Measurements from ENCODE around the gene SPDYE8. TPM values are rescaled to one million over a fixed set of nuclear protein-coding genes. Genes with fewer than 3 reads are reported as not detected.
"Not testable (repeated sequence)": the region's sequence is repeated elsewhere in the genome, so short reads cannot be mapped to it uniquely, and the experiment has no call there.

The SPDYE8 gene, protein sequence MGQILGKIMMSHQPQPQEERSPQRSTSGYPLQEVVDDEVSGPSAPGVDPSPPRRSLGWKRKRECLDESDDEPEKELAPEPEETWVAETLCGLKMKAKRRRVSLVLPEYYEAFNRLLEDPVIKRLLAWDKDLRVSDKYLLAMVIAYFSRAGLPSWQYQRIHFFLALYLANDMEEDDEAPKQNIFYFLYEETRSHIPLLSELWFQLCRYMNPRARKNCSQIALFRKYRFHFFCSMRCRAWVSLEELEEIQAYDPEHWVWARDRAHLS
- total RNA-seq, result not detected
- long read RNA-seq, result 0 reads

DNA sequence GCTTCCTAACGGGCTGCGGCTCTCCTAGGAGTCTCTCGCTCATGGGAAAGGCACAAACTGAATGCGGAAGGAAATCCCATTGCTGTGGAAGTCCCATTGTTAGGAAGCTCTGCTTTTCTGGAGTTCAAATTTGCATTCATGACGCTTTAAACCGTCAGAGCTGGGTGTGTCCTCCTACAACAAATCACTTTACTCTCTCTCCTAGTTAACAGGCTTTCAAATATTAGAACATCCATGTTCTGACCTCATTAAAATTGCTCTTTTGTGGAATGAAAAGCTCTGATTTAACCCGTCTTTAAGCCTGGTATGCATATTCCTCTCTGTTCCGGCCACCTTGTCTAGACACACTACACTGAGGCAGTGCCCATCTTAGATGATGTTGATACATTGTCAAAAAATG, at the start of gene SPDYE8:
Gene SPDYE8 (minus strand): TSS at position 101 of the 400 bp plus-strand sequence. CDS start 1,800 bp downstream, outside the sequence.
- not testable (repeated sequence) for ATAC-seq (ENCODE audit: poor library complexity)

DNA sequence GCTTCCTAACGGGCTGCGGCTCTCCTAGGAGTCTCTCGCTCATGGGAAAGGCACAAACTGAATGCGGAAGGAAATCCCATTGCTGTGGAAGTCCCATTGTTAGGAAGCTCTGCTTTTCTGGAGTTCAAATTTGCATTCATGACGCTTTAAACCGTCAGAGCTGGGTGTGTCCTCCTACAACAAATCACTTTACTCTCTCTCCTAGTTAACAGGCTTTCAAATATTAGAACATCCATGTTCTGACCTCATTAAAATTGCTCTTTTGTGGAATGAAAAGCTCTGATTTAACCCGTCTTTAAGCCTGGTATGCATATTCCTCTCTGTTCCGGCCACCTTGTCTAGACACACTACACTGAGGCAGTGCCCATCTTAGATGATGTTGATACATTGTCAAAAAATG, 28.2 kb upstream of the SPDYE8 start, which contains the start of gene SPDYE11:
Gene SPDYE11 (minus strand): TSS at position 101 of the 400 bp plus-strand sequence. CDS start 1,800 bp downstream, outside the sequence.
- ATAC-seq (ENCODE audit: poor library complexity); intact Hi-C loops (cut with DNase I); DNase-seq: not testable (repeated sequence)

More for the DNA sequence above, at the start of gene SPDYE8:
- intact Hi-C loops (cut with DNase I); DNase-seq: not testable (repeated sequence)

DNA sequence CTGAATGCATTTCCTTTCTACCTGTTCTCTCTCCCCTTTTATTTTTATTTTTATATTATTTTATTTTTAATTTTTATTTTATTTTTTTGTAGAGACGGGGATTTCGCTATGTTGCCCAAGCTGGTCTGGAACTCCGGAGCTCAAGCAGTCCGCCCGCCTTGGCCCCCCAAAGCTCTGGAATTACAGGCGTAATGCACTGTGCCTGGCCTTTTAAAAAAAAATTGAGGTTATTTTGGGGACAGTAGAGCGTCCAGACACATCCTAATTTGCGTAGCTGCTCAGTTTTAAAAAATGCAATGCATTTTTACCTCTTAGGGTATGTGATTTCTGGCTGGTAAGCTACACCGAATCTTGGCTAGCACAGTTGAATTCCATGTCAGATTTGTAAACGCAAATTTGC, 23.1 kb downstream of the SPDYE8 start:
- ATAC-seq (ENCODE audit: poor library complexity); intact Hi-C loops (cut with DNase I): not testable (repeated sequence)
- peak; percentile 39 for DNase-seq

DNA sequence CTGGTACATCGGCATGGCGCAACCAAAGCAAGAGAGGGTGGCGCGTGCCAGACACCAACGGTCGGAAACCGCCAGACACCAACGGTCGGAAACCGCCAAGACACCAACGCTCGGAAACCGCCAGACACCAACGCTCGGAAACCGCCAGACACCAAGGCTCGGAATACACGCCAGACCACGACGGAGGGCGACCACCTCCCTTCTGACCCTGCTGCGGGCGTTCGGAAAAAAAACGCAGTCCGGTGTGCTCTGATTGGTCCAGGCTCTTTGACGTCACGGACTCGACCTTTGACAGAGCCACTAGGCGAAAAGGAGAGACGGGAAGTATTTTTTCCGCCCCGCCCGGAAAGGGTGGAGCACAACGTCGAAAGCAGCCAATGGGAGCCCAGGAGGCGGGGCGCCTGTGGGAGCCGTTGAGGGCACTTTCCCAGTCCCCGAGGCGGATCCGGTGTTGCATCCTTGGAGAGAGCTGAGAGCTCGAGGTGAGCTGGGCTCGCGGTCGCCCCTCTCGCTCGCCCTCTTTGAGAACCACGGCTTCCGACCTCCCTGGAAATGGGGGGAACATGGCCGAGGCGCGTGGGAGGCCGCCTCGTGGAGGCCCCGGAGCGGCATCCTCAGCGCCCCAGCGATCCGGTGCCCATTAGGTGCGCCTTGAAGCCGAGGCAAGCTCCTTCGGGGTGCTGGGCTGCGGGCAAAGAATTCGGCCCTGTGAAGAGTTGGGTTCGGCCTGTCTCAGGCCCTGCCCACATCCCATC, 23.7 kb downstream of the SPDYE8 start:
- ATAC-seq (ENCODE audit: poor library complexity) (peak; percentile 98), DNase-seq (peak; percentile 92)
- intact Hi-C loops (cut with DNase I), result not testable (repeated sequence)

DNA sequence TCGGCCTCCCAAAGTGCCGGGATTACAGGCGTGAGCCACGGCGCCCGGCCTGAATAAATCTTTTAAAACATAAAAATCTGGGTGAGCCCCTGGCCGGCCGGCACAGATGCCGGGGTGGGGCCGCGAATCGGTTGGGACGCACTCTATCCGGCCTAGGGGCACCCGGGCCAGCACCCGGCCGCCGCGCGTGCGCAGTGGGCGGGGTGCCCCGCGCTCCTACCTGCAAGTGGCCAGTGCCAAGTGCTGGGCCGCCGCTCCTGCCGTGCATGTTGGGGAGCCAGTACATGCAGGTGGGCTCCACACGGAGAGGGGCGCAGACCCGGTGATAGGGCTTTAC, 24.2 kb downstream of the SPDYE8 start:
- ATAC-seq (ENCODE audit: poor library complexity) (peak; percentile 98), DNase-seq (peak; percentile 91)
- intact Hi-C loops (cut with DNase I), result not testable (repeated sequence)

DNA sequence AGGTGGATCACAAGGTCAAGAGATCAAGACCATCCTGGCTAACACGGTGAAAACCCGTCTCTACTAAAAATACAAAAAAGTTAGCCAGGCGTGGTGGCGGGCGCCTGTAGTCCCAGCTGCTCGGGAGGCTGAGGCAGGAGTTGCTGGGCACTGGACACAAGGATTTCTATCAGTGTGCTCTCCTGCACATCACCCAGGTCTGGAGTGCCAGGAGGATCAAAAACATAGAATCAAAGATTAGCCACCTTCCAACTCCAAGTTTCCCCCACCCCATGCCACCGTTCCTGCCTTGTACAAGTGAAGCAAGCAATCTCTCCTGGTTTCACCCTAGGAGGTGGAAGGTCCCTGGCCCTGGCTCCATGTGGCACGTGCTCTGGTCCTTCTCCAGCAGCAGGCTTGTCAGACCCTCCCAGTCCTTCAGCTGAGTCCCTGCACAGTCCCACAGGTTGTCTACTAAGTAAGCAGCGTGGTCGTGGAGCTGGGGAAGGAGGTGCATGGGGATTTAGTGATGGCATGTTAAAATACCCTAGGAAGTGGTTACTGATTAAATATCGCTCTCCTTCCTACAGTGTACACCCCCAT, 31.6 kb downstream of the SPDYE8 start:
- ATAC-seq (ENCODE audit: poor library complexity); DNase-seq; intact Hi-C loops (cut with DNase I): not testable (repeated sequence)

DNA sequence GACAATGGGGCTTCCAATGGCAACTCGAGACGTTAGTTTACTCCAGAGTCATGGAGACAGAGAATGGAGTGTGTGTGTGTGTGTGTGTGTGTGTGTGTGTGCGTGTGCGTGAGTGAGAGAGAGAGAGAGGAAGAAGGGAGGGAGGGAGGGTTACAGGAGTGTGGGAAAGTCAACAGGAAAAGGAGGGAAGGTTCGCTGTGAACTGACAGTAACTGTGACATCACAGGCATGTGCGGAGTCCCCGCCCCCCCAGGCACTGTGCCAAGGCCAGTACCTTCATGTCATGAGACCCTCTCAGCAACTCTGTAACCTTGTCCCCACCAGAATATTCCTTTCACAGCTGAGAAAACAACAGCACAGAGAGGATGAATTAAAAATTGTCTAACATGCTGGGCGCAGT, 32.1 kb downstream of the SPDYE8 start:
- intact Hi-C loops (cut with DNase I); DNase-seq: not testable (repeated sequence)
- peak; percentile 56 for ATAC-seq (ENCODE audit: poor library complexity)

DNA sequence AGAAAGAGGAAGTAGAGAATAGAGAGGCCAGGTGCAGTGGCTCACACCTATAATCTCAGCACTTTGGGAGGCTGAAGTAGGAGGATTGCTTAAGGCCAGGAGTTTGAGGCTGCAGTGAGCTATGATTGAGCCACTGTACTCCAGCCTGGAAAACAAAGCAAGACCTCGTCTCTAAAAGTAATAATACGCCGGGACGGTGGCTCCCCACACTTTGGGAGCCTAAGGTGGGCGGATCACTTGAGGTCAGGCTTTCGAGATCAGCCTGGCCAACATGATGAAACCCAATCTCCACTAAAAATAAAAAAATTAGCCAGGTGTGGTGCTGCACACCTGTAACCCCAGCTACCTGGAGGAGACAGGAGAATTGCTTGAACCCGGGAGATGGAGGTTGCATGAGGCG, 34.1 kb downstream of the SPDYE8 start:
- intact Hi-C loops (cut with DNase I); DNase-seq: not testable (repeated sequence)

DNA sequence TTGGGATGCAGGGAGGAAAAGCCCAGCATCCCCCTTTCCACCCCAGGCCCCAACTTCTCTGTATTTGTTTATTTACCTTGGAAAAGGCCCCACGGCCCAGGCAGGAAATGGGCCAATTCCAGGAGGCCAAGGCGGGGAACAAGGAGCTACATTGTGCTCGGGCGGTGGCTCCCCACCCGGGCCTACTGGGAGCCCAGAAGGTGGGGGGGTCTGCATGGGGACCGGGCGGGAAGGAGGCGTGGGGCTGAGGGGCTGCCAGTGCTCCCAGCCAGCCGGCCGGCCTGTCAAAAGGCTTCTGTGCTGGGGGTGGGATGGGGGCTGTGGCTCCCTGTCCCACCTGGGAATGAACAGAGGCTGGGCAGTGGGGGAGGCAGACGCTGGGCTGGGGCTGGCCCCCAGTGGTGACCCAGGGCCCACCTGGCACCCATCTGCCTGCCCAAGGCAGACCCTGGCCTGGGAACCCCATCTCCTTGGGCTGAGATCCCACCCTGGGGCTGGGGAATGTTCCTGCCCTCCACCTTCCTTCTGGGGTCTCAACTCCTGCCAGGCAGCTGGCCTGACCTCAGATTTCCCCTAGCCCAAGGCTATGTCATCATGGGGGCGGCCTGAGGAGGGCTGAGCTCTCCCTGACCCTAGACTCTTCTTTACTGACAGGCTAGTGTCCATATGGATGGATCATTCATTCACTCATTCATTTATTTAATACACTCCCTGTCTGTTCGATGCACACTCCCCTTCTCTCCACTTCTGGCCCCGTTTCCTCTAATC, 39.2 kb downstream of the SPDYE8 start:
- intact Hi-C loops (cut with DNase I), result not testable (repeated sequence)
- DNase-seq, result peak; percentile 58
- peak; percentile 89 for ATAC-seq (ENCODE audit: poor library complexity)

More for the DNA sequence above, 34.1 kb downstream of the SPDYE8 start:
- not testable (repeated sequence) for ATAC-seq (ENCODE audit: poor library complexity)

DNA sequence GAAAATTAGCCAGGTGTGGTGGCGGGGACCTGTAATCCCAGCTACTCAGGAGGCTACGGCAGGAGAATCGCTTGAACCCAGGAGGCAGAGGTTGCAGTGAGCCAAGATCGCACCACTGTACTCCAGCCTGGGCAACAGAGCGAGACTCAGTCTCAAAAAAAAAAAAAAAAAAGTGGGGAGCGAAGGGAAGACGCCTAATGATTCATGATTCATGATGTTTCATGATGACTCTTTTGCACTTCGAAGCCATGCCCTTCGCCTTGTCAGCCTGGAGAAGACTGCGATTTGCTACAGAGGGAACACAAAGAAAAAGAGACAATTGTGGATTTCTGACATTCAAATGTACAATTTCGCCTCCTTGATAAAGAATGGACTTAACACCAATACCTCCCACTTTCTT, 47.5 kb downstream of the SPDYE8 start:
- DNase-seq; intact Hi-C loops (cut with DNase I); ATAC-seq (ENCODE audit: poor library complexity): not testable (repeated sequence)

DNA sequence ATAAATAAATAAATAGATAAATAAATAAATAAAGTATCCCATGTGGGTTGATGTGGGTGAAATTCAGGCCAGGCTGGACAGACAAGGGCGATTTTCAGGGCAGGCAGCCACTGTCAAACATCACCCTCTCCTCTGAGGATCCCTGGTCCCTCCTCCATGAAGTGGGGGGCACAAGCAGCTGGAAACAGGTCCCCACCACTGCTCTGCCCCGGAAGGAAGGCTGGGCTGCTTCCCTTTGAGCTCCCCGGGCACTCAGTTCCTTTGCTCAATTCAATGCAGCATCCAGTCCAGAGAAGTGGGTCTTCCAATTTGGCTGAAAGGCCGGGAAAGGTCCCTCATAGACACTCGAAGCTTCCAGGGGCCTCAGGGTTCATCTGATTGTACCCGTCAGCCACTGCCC, 49.2 kb downstream of the SPDYE8 start:
- ATAC-seq (ENCODE audit: poor library complexity); DNase-seq; intact Hi-C loops (cut with DNase I): not testable (repeated sequence)

DNA sequence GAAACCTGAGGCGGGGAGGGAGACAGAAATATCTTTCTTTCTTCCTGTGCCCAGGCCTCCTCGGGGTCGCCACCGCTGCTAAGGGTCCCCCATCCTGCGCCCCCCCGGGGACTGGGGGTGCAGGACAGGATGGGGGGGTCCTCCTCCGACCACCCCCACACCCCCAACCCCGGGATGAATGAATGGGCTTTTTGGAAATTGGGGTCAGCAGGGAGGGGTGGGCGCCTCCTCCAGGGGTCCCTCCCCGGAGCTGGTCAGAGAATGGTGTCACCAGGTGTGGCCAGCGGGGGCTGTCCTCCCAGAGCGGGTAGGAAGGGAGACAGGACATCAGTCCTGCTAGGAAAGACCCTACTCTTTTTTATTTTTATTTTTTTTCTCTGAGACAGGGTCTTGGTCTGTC, 53.1 kb downstream of the SPDYE8 start:
- DNase-seq; intact Hi-C loops (cut with DNase I); ATAC-seq (ENCODE audit: poor library complexity): not testable (repeated sequence)

DNA sequence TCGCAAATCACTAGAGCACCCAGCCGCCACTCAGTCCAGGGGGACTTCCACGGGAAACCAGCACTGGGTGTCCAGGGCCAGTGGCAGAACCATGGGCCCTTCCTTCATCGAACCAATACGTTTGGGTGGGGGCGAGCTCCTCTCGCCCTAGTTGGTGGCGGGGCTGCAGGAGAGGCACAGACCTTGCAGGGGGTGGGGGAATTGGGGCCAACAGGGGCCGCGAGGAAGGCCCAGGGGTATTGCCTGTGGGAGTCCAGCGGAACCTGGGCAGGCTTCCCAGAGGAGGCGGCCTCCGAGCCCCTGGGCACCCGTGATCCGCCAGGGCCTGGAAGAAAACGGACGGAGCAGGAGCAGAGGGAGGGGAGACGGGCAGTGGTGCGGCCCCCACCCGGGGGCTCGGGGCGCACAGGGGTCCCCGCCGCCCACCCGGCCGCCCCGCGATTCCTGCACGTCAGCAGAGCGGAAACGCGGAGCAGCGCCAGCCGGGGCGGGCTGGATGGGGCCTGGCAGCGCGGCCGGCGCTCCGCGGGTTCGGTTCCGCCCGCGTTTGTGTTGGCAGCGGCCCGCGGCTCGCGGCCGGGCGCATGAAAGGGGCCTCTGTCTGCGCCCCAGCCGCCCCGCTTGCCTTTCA, 53.8 kb downstream of the SPDYE8 start:
- ATAC-seq (ENCODE audit: poor library complexity), result peak; percentile 6
- intact Hi-C loops (cut with DNase I); DNase-seq: not testable (repeated sequence)

DNA sequence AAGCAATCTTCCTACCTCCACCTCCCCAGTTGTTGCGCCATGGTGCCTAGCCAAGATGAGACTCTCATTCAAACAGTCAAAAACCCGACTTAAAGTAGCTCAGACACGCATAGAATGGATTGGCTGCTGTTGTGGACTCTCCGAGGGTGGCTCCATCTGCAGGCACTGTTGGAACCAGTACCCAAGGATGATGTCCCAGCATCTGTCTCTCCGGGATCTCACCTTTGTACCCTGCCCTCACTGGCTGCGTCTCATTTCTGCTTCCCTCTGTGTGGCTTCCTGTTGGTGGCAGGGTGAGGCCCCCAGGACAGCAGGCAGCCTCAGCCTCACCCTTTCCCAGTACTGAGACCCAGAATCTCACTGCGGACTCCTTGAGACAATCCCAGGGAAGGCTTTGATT, 54.8 kb downstream of the SPDYE8 start:
- intact Hi-C loops (cut with DNase I); DNase-seq; ATAC-seq (ENCODE audit: poor library complexity): not testable (repeated sequence)

DNA sequence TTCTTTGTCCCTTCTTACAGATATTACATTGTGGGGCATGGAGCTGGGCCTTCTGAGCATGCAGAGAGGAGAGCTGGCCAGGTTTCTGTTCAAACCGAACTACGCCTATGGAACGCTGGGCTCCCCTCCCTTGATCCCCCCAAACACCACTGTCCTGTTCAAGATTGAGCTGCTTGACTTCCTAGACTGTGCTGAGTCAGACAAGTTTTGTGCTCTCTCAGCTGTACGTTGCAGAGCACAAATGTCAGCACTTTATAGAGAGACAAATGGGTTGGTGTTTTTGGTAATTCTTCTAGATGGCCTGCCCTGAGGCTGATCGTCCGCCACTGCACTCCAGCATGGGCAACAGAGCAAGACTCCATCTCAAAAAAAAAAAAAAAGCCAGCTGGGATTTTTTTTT, 58.1 kb downstream of the SPDYE8 start:
- intact Hi-C loops (cut with DNase I); DNase-seq: not testable (repeated sequence)
- peak; percentile 32 for ATAC-seq (ENCODE audit: poor library complexity)
